Endothelial cell (in vitro differentiated cells): ENCODE results near the gene RGS17. TPM values are rescaled to one million over a fixed set of nuclear protein-coding genes. Genes with fewer than 3 reads are reported as not detected.

Experiments
- DNase-seq: peaks from one replicate; pipeline ENCODE4 v3.0.0; 2021; ENCODE audit warnings: low spot score
- H3K27ac Mint-ChIP-seq: one replicate; pipeline ENCODE4 v1.8.0; 2021; ENCODE audit warnings: mixed read lengths, inconsistent platforms; ENCODE audit not compliant: unreplicated experiment
- H3K27me3 Mint-ChIP-seq: one replicate; pipeline ENCODE4 v1.8.0; 2021; ENCODE audit warnings: mild to moderate bottlenecking, moderate library complexity, mixed read lengths, inconsistent platforms; ENCODE audit not compliant: unreplicated experiment
- H3K36me3 Mint-ChIP-seq: one replicate; pipeline ENCODE4 v1.8.0; 2021; ENCODE audit warnings: mild to moderate bottlenecking, low read depth, mixed read lengths, inconsistent platforms; ENCODE audit not compliant: unreplicated experiment
- H3K4me1 Mint-ChIP-seq: one replicate; pipeline ENCODE4 v1.8.0; 2021; ENCODE audit warnings: mild to moderate bottlenecking, mixed read lengths, inconsistent platforms; ENCODE audit not compliant: unreplicated experiment
- H3K4me3 Mint-ChIP-seq: one replicate; pipeline ENCODE4 v1.8.0; 2021; ENCODE audit warnings: mild to moderate bottlenecking, mixed read lengths, inconsistent platforms; ENCODE audit not compliant: unreplicated experiment
- H3K9me3 Mint-ChIP-seq: one replicate; pipeline ENCODE4 v1.8.0; 2021; ENCODE audit warnings: mixed read lengths, inconsistent platforms; ENCODE audit not compliant: unreplicated experiment
- CTCF ChIP-seq: fragments of 200-600 bp; sonication (generic); IDR thresholded peaks from one replicate; pipeline ENCODE4 v1.5.0; 2021; ENCODE audit warnings: antibody characterized with exemption; ENCODE audit not compliant: unreplicated experiment
- total RNA-seq: library from RNA; stranded (reverse); fragmentation: NEBNext Ultra II Directional; extraction: Animal tissue kit (Norgen Biotek cat#: 25700); gene quantifications from one replicate; pipeline ENCODE4 v1.2.1, GENCODE V29; 2021; ENCODE audit not compliant: unreplicated experiment

The RGS17 gene
- total RNA-seq, 1 donor from 2014 or later: 12.0 TPM

DNA sequence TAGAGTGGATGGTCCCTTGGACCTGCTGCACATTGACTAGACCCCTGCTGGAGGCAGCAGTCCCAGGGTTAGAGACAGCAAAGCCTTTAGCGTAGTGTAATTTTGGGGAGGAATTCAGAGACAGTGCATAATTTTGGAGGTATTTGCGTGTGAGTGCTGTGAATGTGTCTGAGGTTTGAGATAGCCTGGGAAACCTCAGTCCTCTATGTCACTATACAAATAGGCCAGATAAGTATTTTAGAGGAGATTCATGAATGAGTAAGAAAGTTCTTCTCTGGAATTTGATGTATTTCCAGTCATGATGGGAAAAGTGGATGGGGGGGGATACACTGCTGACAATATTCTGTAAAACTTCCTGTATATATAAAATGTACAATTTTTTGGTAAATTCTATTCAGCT, 102.8 kb downstream of the RGS17 start:
- Mint-ChIP-seq H3K27ac (no peak overlapping the region), H3K4me1 (peaks cover 14% of the 10 kb centered on the region), H3K36me3 (no peaks in the 10 kb centered on the region), H3K27me3 (no peaks in the 10 kb centered on the region), H3K9me3 (no peaks in the 10 kb centered on the region), H3K4me3 (no peak overlapping the region)
- TF ChIP-seq CTCF: no peak
- no peak for DNase-seq

DNA sequence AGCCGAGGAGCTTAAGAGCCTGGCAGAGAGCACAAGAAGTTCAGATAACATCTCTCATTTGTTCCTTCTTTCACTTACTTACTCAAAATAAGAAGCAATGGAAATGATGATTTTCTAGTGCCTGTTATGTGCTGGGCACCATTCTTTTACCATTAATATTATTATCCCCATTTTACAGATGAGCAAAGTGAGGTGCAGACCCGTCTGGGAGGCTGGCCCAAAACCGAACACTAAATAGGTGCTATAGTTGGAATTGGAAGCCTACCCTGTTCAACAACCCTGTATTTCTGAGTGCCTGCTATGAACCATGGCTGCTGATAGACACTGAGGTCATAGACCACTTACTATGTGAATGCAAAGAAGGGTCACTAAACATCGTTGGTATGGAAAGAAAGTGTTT, 103.6 kb downstream of the RGS17 start:
- Mint-ChIP-seq H3K27me3 (peaks cover 2% of the 10 kb centered on the region), H3K4me3 (no peak overlapping the region), H3K9me3 (no peaks in the 10 kb centered on the region), H3K27ac (no peak overlapping the region), H3K36me3 (no peaks in the 10 kb centered on the region), H3K4me1 (peaks cover 14% of the 10 kb centered on the region)
- no peak for TF ChIP-seq CTCF
- DNase-seq: no peak

DNA sequence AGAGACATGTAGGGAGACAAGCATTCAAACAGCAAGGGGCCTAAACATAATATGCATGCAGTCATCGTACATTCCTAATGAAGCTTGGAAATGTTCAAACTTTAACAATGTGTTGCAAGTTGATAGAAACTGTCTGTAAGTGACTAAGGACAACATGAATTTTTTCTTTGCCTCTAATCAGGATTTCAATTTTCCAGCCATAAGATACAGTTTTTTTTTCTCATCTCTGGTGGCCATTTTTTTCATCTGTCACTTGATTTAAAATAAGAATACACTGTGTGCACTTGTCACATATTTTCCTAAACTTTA, 106.4 kb downstream of the RGS17 start:
- Mint-ChIP-seq H3K36me3 (peaks cover under 1% of the 10 kb centered on the region), H3K4me1 (no peaks in the 10 kb centered on the region), H3K27me3 (peaks cover 2% of the 10 kb centered on the region), H3K4me3 (no peak overlapping the region), H3K9me3 (no peaks in the 10 kb centered on the region), H3K27ac (no peak overlapping the region)
- peak; percentile 50 for TF ChIP-seq CTCF
- DNase-seq: no peak

- H3K27ac Mint-ChIP-seq: no peak overlapping the region
- H3K4me3 Mint-ChIP-seq: no peak overlapping the region
- peak; percentile 45 for DNase-seq
- H3K27me3 Mint-ChIP-seq: peaks cover 2% of the 10 kb centered on the region
- TF ChIP-seq CTCF: peak; percentile 90
- H3K4me1 Mint-ChIP-seq: no peaks in the 10 kb centered on the region
- peaks cover 5% of the 10 kb centered on the region for H3K36me3 Mint-ChIP-seq
- no peaks in the 10 kb centered on the region for H3K9me3 Mint-ChIP-seq
Measured at GRCh38 chr6:153023977-153024708, 106.9 kb downstream of the RGS17 start.

DNA sequence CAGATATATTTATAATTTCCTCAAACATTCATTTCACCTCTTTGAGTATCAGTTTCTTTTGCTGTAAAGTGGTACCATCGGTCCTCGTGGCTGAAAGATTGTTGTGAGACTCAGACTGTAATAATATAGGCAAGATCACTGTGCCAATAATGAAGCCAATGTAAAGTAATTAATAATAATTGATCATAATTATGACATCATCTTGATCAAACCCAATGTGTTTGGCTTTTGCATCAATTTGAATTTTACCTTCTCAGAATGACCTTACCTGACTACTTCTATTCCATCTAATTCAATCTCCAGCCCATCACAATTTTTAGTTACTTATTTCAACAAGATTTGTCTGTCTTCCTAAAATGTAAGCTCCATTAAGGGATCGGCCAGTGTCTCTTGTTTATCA, 112.7 kb downstream of the RGS17 start:
- H3K27ac Mint-ChIP-seq: no peak overlapping the region
- H3K36me3 Mint-ChIP-seq: peaks cover 5% of the 10 kb centered on the region
- H3K9me3 Mint-ChIP-seq: no peaks in the 10 kb centered on the region
- no peak overlapping the region for H3K4me3 Mint-ChIP-seq
- no peak for TF ChIP-seq CTCF
- peaks cover 7% of the 10 kb centered on the region for H3K4me1 Mint-ChIP-seq
- H3K27me3 Mint-ChIP-seq: peaks cover 2% of the 10 kb centered on the region
- no peak for DNase-seq
